Measurements from ENCODE around the gene TMEM250. TPM values are rescaled to one million over a fixed set of nuclear protein-coding genes. Genes with fewer than 3 reads are reported as not detected.

The TMEM250 gene
- total RNA-seq, 1 experiment from 2014 or later: 34.0 TPM

DNA sequence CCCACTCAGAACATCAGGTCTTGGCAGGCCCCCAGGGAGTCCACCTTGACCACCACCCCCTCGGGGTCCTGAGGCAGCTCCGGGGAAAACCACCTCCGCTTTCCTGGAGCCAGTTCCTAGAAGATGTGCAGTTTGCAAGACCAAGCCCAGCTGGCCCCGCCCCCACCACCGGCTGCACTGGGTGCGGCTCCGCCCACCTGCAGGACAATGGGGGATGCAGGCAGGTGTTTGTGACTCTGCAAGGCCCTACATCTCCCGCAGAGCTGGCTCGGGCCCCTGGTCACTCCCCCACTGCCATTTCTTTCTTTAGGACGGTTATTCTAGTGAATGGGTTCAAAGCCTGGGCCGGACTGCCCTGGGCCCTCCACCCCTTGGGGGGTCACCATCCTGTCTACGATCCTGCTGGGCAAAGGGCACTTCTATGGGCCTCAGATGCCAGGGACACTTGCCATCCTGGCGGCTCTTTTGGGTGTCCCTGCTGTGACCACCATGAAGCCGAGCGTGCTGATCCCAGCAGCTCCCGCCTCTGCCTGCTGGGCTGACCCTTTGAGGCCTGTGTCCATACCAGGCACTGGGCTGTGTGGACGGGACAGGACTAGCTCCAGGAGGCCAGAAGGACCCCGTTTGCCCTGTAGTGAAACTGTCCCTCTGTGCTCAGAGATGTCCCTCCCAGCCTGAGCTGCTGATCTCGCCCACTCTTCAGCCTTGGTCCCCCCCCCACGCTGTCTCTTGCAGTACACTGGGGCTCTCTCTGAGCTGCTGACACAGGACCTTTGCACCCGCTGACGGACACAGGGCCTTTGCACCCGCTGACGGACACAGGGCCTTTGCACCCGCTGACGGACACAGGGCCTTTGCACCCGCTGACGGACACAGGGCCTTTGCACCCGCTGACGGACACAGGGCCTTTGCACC is 17.7 kb downstream of the TMEM250 start:
- H3K27ac ChIP-seq (ENCODE audit: low read length): no peak overlapping the region
- BruUV-seq (replicated peaks): no TSS peak
- peak; percentile 68 for ATAC-seq
- peaks cover 14% of the 10 kb centered on the region for H3K4me1 ChIP-seq (ENCODE audit: control insufficient read depth, insufficient read depth, low read length)
- H3K36me3 ChIP-seq (ENCODE audit: control insufficient read depth, insufficient read depth, low read length): no peaks in the 10 kb centered on the region
- intact Hi-C loops (cut with micrococcal nuclease; ENCODE audit: unreplicated experiment): no loop called here
- no peaks in the 10 kb centered on the region for H3K9me3 ChIP-seq (ENCODE audit: control insufficient read depth, insufficient read depth, low read depth, low read length)
- H3K4me3 ChIP-seq (ENCODE audit: low read depth in 2 of 2, low read length in 2 of 2): no peak overlapping the region
- H3K27me3 ChIP-seq (ENCODE audit: control insufficient read depth, insufficient read depth, low read length): no peaks in the 10 kb centered on the region
- POLR2A ChIA-PET: no interaction called here
- in situ Hi-C loops (cut with HindIII; ENCODE audit: low pct_unique_long_range_greater_than_20kb, low sequenced_read_pairs): no loop called here
- TF ChIP-seq SIN3A (IDR thresholded peaks at IDR 0.05; ENCODE audit: borderline replicate concordance, insufficient read depth, low read depth, low read length) (no peak), TCF7L2 (IDR thresholded peaks at IDR 0.05; ENCODE audit: low read depth, low read length) (no peak), POLR2AphosphoS5 (IDR thresholded peaks at IDR 0.05; ENCODE audit: low read depth, low read length) (no peak)
- TF ChIP-seq, protein P1, sequence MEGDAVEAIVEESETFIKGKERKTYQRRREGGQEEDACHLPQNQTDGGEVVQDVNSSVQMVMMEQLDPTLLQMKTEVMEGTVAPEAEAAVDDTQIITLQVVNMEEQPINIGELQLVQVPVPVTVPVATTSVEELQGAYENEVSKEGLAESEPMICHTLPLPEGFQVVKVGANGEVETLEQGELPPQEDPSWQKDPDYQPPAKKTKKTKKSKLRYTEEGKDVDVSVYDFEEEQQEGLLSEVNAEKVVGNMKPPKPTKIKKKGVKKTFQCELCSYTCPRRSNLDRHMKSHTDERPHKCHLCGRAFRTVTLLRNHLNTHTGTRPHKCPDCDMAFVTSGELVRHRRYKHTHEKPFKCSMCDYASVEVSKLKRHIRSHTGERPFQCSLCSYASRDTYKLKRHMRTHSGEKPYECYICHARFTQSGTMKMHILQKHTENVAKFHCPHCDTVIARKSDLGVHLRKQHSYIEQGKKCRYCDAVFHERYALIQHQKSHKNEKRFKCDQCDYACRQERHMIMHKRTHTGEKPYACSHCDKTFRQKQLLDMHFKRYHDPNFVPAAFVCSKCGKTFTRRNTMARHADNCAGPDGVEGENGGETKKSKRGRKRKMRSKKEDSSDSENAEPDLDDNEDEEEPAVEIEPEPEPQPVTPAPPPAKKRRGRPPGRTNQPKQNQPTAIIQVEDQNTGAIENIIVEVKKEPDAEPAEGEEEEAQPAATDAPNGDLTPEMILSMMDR (IDR thresholded peaks at IDR 0.05): no peak
- TF ChIP-seq, protein P2, sequence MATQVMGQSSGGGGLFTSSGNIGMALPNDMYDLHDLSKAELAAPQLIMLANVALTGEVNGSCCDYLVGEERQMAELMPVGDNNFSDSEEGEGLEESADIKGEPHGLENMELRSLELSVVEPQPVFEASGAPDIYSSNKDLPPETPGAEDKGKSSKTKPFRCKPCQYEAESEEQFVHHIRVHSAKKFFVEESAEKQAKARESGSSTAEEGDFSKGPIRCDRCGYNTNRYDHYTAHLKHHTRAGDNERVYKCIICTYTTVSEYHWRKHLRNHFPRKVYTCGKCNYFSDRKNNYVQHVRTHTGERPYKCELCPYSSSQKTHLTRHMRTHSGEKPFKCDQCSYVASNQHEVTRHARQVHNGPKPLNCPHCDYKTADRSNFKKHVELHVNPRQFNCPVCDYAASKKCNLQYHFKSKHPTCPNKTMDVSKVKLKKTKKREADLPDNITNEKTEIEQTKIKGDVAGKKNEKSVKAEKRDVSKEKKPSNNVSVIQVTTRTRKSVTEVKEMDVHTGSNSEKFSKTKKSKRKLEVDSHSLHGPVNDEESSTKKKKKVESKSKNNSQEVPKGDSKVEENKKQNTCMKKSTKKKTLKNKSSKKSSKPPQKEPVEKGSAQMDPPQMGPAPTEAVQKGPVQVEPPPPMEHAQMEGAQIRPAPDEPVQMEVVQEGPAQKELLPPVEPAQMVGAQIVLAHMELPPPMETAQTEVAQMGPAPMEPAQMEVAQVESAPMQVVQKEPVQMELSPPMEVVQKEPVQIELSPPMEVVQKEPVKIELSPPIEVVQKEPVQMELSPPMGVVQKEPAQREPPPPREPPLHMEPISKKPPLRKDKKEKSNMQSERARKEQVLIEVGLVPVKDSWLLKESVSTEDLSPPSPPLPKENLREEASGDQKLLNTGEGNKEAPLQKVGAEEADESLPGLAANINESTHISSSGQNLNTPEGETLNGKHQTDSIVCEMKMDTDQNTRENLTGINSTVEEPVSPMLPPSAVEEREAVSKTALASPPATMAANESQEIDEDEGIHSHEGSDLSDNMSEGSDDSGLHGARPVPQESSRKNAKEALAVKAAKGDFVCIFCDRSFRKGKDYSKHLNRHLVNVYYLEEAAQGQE (IDR thresholded peaks at IDR 0.05; ENCODE audit: insufficient read depth in 1 of 2, low read depth in 2 of 2, low read length in 1 of 2): no peak
- CTCF ChIA-PET: no interaction called here
- no peak for DNase-seq (ENCODE audit: low read depth, low spot score)

- ChIA-PET CTCF (no interaction called here), POLR2A (no interaction called here)
- no peaks in the 10 kb centered on the region for H3K36me3 ChIP-seq (ENCODE audit: control insufficient read depth, insufficient read depth, low read length)
- no peak overlapping the region for H3K4me3 ChIP-seq (ENCODE audit: low read depth in 2 of 2, low read length in 2 of 2)
- intact Hi-C loops (cut with micrococcal nuclease; ENCODE audit: unreplicated experiment): no loop called here
- H3K27ac ChIP-seq (ENCODE audit: low read length): no peak overlapping the region
- TF ChIP-seq TCF7L2 (IDR thresholded peaks at IDR 0.05; ENCODE audit: low read depth, low read length): no peak
- no peak for TF ChIP-seq POLR2AphosphoS5 (IDR thresholded peaks at IDR 0.05; ENCODE audit: low read depth, low read length)
- in situ Hi-C loops (cut with HindIII; ENCODE audit: low pct_unique_long_range_greater_than_20kb, low sequenced_read_pairs): no loop called here
- BruUV-seq (replicated peaks): no TSS peak
- ATAC-seq: no peak
- DNase-seq (ENCODE audit: low read depth, low spot score): no peak
- H3K4me1 ChIP-seq (ENCODE audit: control insufficient read depth, insufficient read depth, low read length): peaks cover 16% of the 10 kb centered on the region
- no peaks in the 10 kb centered on the region for H3K27me3 ChIP-seq (ENCODE audit: control insufficient read depth, insufficient read depth, low read length)
- no peaks in the 10 kb centered on the region for H3K9me3 ChIP-seq (ENCODE audit: control insufficient read depth, insufficient read depth, low read depth, low read length)
Observed at GRCh38 chr9:136099542-136099941, 19.1 kb downstream of the TMEM250 start.

DNA sequence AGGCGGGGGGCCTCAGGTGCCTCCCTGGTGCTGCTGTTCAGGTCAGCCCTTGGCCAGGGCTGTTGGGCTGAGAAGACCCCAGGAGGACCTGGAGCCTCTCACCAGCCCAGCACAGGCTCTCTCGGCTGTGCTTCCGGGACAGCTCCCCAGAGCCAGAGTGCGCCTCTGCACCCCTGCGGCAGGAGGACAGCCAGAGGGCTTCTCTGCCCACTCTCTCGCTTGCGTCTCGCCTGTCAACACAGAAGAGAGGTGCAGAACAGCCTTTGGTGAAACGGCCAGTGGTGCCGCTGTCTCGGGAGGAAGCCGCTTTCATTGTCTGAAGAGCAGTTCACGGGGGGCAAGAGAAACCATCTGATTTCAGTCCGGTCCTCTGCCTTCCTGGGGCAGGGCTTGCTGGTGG is 19.8 kb downstream of the TMEM250 start:
- no peak for ATAC-seq
- intact Hi-C loops (cut with micrococcal nuclease; ENCODE audit: unreplicated experiment): no loop called here
- in situ Hi-C loops (cut with HindIII; ENCODE audit: low pct_unique_long_range_greater_than_20kb, low sequenced_read_pairs): no loop called here
- CTCF ChIA-PET: interaction anchor here (0.6 kb wide), 1 partner anchor 169 kb away, joined by 5 read pairs; no protein-coding TSS in a partner anchor
- no peak for TF ChIP-seq POLR2AphosphoS5 (IDR thresholded peaks at IDR 0.05; ENCODE audit: low read depth, low read length)
- TF ChIP-seq SIN3A (IDR thresholded peaks at IDR 0.05; ENCODE audit: borderline replicate concordance, insufficient read depth, low read depth, low read length): no peak
- TF ChIP-seq, protein P2 (IDR thresholded peaks at IDR 0.05; ENCODE audit: insufficient read depth in 1 of 2, low read depth in 2 of 2, low read length in 1 of 2): no peak
- TF ChIP-seq TCF7L2 (IDR thresholded peaks at IDR 0.05; ENCODE audit: low read depth, low read length): no peak
- TF ChIP-seq, protein P1 (IDR thresholded peaks at IDR 0.05): no peak
- DNase-seq (ENCODE audit: low read depth, low spot score): no peak
- H3K4me1 ChIP-seq (ENCODE audit: control insufficient read depth, insufficient read depth, low read length): peaks cover 16% of the 10 kb centered on the region
- H3K9me3 ChIP-seq (ENCODE audit: control insufficient read depth, insufficient read depth, low read depth, low read length): no peaks in the 10 kb centered on the region
- BruUV-seq (replicated peaks): no TSS peak
- H3K4me3 ChIP-seq (ENCODE audit: low read depth in 2 of 2, low read length in 2 of 2): no peak overlapping the region
- POLR2A ChIA-PET: no interaction called here
- no peaks in the 10 kb centered on the region for H3K27me3 ChIP-seq (ENCODE audit: control insufficient read depth, insufficient read depth, low read length)
- no peak overlapping the region for H3K27ac ChIP-seq (ENCODE audit: low read length)
- no peaks in the 10 kb centered on the region for H3K36me3 ChIP-seq (ENCODE audit: control insufficient read depth, insufficient read depth, low read length)

Data from Panc1 (cell line).